Ovary (tissue), 9 donors: ENCODE data around the gene KRTAP5-6. TPM values are rescaled to one million over a fixed set of nuclear protein-coding genes. Genes with fewer than 3 reads are reported as not detected.

ENCODE experiments used
- DNase-seq, 5 donors: peaks; one replicate each; pipeline ENCODE4 v3.0.0-alpha.2; 2019 to 2020
- H3K27ac ChIP-seq, 2 donors: fragments of 200-600 bp; one replicate each; pipeline versions ENCODE4 v1.5.1 to v1.8.0; 2019 to 2022
- H3K27me3 ChIP-seq: fragments of 200-600 bp; one replicate; pipeline ENCODE4 v1.8.0; 2022
- H3K36me3 ChIP-seq: fragments of 200-600 bp; sonication (generic); one replicate; pipeline ENCODE4 v1.5.1; 2019
- H3K4me1 ChIP-seq: one replicate; pipeline ENCODE4 v1.8.1; 2013; ENCODE audit warnings: mild to moderate bottlenecking, moderate library complexity; ENCODE audit not compliant: insufficient read depth
- H3K4me3 ChIP-seq: fragments of 200-600 bp; sonication (generic); one replicate; pipeline ENCODE4 v1.5.1; 2017
- H3K9me3 ChIP-seq, 2 donors: fragments of 200-600 bp in 1 of 2; sonication (generic) in 1 of 2; one replicate each; pipeline versions ENCODE4 v1.5.1 to v1.8.1; 2013 to 2019; ENCODE audit warnings: mild to moderate bottlenecking in 1 of 2, moderate library complexity in 1 of 2
- EP300 ChIP-seq: sonication (generic); formaldehyde crosslinking; IDR thresholded peaks from one replicate; pipeline ENCODE4 v1.6.1; 2017; ENCODE audit warnings: antibody characterized with exemption
- POLR2A ChIP-seq: fragments of 450-650 bp; IDR thresholded peaks from one replicate; pipeline ENCODE4 v1.6.1; 2017; ENCODE audit warnings: antibody characterized with exemption, mild to moderate bottlenecking, moderate library complexity
- WGBS, 3 donors: extraction: QIAGEN DNeasy Blood & Tissue Kit in 1 of 3; methylation state at CpG; one replicate each; pipeline versions ENCODE4 v1.1.5 to v1.1.7; 2013 to 2017; 5-methylcytosine and 5-hydroxymethylcytosine counted together
- intact Hi-C, 4 donors: fragments of 100-400 bp; cut with DNase I; formaldehyde crosslinking; loops; one replicate each; pipeline versions ENCODE4 v1.11.0 to v1.15.1; 2022 to 2023
- polyA plus RNA-seq, 2 donors: library from polyadenylated mRNA; stranded (reverse); fragments of 200-250 nt in 1 of 2; fragments of 350-450 nt in 1 of 2; fragmentation: Illumina TruSeq in 1 of 2; extraction: RNeasy Lipid Tissue Mini Kit (QIAGEN cat#74804) in 1 of 2; gene quantifications; one replicate each; pipeline ENCODE4 v1.2.3, GENCODE V29; 2013 to 2014
- total RNA-seq, 7 donors: library from RNA; depleted of rRNA in 2 of 7; stranded (reverse); fragments of >200 nt in 2 of 7; fragmentation: NEBNext Ultra II Directional in 3 of 7; extraction: Animal tissue kit (Norgen Biotek cat#: 25700) in 3 of 7; gene quantifications; one replicate each; pipeline versions ENCODE4 v1.1.0 to v1.2.4, GENCODE V29; 2016 to 2023
- TF ChIP-seq, protein P1 (sequence below), 3 donors: fragments of 450-650 bp in 2 of 3; fragments of 200-600 bp in 1 of 3; IDR thresholded peaks; one replicate each; pipeline versions ENCODE4 v1.5.1 to v1.8.0; 2016 to 2022; ENCODE audit warnings: antibody characterized with exemption in 3 of 3, mild to moderate bottlenecking in 1 of 3
- donor health status: DM: no; HTN: no; CAD: no; lungs with moderate emphysema.
- donor health status: DM: no; HTN: no; CAD: no.
- donor health status: Bipolar disorder and iron deficiency.
- donor health status: DM: yes; HTN: yes; CAD: no.
- donor health status: DM: no; HTN: no; CAD: no.
- donor health status: DM: yes; HTN: yes; CAD: no.

The KRTAP5-6 gene
- total and polyA plus RNA-seq, 9 donors: not detected

DNA sequence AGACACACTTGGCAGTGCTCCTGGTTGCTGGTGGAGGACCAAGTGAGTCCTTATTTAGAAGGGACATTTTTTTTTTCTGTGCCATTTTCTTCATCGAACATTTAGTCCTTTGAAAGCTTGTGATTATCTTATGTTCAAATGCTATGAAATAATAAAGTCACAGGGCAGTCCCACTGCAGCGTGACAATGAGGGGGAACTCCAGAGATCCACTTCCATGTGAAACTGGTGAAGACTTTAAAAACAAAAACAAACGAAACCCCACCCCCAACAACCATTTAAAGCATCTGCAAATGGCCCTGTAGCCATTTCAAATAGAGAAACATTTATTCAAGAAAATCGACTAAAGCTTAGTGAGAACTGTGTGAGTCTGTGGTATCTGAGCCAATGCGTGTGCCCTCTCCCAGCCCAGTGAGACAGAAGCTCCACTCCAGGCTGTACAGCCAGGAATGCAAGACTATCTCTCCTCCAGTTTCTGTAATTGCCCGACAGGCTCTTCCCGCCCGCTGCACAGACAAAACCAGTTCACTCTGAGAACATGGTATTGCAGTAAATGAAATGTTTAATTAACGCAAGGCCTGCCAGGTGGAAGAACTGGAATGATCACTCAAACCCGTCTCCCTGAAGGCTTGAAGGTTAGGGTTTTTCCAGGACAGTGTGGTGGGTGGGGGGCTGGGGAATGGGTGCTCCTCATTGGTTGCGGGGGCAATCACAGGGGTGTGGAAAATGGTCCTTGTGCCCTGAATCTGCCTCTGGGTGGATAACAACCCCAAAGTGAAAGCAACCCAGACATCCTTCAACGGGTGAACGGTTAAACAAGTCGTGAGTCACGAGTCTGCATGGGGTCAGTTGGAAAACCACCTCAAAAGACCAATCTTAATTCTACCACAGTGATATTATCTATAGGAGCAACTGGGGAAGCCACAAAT, 8.4 kb downstream of the KRTAP5-6 start:
- H3K27ac ChIP-seq: no peak overlapping the region
- H3K27me3 ChIP-seq: no peaks in the 10 kb centered on the region
- no peak overlapping the region for H3K4me3 ChIP-seq
- H3K9me3 ChIP-seq: peaks cover 0 to 3% of the 10 kb centered on the region in 2 donors
- DNase-seq: no peak
- 53 to 67% (median 54%) methylated on average over 15 of the region's 15 CpGs for WGBS, 3 donors
- no peaks in the 10 kb centered on the region for H3K4me1 ChIP-seq
- TF ChIP-seq, protein P1, sequence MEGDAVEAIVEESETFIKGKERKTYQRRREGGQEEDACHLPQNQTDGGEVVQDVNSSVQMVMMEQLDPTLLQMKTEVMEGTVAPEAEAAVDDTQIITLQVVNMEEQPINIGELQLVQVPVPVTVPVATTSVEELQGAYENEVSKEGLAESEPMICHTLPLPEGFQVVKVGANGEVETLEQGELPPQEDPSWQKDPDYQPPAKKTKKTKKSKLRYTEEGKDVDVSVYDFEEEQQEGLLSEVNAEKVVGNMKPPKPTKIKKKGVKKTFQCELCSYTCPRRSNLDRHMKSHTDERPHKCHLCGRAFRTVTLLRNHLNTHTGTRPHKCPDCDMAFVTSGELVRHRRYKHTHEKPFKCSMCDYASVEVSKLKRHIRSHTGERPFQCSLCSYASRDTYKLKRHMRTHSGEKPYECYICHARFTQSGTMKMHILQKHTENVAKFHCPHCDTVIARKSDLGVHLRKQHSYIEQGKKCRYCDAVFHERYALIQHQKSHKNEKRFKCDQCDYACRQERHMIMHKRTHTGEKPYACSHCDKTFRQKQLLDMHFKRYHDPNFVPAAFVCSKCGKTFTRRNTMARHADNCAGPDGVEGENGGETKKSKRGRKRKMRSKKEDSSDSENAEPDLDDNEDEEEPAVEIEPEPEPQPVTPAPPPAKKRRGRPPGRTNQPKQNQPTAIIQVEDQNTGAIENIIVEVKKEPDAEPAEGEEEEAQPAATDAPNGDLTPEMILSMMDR (IDR thresholded peaks at IDR 0.05): no peak
- TF ChIP-seq EP300 (no peak), POLR2A (no peak)
- intact Hi-C loops: no loop called here
- H3K36me3 ChIP-seq: no peaks in the 10 kb centered on the region

DNA sequence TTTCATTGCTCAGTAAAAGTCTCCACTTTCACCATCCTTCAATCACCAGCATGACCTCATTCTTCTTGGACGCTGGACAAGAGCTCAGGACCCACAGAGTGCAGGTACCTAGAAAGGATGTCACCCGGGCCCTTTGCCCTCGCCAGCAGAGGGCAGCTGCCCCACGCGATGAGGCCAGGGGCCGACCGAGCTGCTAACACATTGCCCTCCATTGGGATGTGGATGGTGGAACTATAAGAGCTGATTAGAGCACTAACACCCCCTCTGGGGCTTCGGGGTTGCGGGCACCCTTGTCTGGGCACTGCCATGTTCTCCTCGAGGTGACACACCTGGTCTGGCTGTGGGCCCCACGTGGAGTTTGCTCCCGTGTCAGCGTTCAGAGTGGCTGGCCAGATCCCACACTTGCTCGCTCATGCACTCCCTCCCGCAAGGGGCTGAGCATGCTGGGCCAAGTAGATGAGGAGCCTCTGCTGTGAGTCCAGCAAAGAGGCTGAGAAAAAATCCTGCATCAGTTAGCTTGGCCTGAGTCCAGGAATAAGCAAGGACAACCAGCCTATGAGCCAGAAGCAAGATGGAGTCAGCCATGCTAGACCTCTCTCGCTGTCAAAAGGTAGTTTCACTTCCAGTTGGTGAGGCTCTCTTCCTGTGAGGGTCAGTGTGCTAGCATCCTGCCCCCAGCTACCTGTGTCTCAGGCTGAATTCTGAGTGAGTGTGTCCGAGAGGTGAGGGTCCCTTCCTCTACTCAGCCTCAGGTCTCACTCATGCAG, 9.8 kb downstream of the KRTAP5-6 start:
- WGBS, 3 donors: 80 to 84% (median 81%) methylated on average over 17 of the region's 17 CpGs
- intact Hi-C loops: no loop called here
- DNase-seq: no peak

DNA sequence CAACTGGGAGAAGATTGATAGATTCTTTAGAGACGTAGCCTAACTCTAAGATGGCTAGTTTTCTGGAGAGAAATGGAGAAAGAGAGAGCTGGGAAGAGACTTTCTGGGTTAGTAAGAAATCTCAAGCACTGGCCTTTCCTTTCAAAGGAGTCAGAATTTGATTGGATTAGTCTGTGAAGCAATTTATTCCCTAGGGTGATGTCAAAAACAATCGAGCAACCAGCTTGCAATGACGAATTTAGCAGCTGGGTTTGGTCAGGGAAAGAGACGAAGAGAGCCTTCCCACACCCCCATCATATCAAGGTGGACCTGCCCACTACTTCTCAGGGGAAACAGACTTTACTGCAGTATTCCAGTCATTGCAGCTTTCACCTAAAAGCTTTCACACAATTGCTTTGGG, 10.8 kb downstream of the KRTAP5-6 start:
- WGBS, 3 donors: 14 to 36% (median 36%) methylated on average over 4 of the region's 4 CpGs
- TF ChIP-seq EP300 (no peak), POLR2A (no peak)
- TF ChIP-seq, protein P1 (IDR thresholded peaks at IDR 0.05): no peak
- Histone ChIP-seq H3K4me1 (no peaks in the 10 kb centered on the region), H3K4me3 (no peak overlapping the region), H3K9me3 (no peaks in the 10 kb centered on the region), H3K36me3 (no peaks in the 10 kb centered on the region), H3K27me3 (no peaks in the 10 kb centered on the region), H3K27ac (no peak overlapping the region)
- DNase-seq: no peak
- intact Hi-C loops: no loop called here

More for the DNA sequence above, 9.8 kb downstream of the KRTAP5-6 start:
- H3K4me3 ChIP-seq: no peak overlapping the region
- no peak for TF ChIP-seq POLR2A
- TF ChIP-seq, protein P1 (IDR thresholded peaks at IDR 0.05): no peak
- TF ChIP-seq EP300: no peak
- H3K27ac ChIP-seq: no peak overlapping the region
- H3K27me3 ChIP-seq: no peaks in the 10 kb centered on the region
- no peaks in the 10 kb centered on the region for H3K36me3 ChIP-seq
- H3K9me3 ChIP-seq: no peaks in the 10 kb centered on the region
- no peaks in the 10 kb centered on the region for H3K4me1 ChIP-seq

DNA sequence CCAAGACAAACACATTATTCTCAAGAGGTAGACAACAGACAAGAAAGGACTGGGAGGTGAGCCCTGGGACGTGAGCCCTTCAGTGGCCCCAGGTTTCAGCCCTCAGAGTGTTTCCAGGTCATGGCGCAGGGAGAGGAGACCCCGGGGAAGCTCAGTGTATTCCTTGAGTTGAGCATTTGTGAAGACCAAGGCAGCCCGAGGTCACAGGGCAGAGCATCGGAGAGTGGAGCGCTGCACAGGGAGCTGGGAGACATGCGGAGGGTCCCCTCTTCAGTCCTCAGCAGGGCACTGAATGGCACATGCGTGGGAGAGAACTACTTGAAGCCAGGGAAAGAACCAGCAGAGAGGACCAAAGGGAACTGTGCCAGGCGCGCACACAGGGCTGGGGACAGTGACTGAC, 11.7 kb downstream of the KRTAP5-6 start:
- no peak for DNase-seq
- intact Hi-C loops: no loop called here
- H3K4me3 ChIP-seq: no peak overlapping the region
- 85 to 89% (median 87%) methylated on average over 10 of the region's 10 CpGs for WGBS, 3 donors
- no peaks in the 10 kb centered on the region for H3K9me3 ChIP-seq
- no peaks in the 10 kb centered on the region for H3K27me3 ChIP-seq
- H3K36me3 ChIP-seq: no peaks in the 10 kb centered on the region
- no peak overlapping the region for H3K27ac ChIP-seq
- H3K4me1 ChIP-seq: no peaks in the 10 kb centered on the region
- no peak for TF ChIP-seq EP300
- no peak for TF ChIP-seq POLR2A
- TF ChIP-seq, protein P1 (IDR thresholded peaks at IDR 0.05): no peak
